ENCODE measurements around the gene GPR137B.

- TF ChIP-seq EZH2 (IDR thresholded peaks at IDR 0.05; ENCODE audit: borderline replicate concordance) (no peak), CTCF (IDR thresholded peaks at IDR 0.05; ENCODE audit: poor library complexity) (no peak)
Observed at GRCh38 chr1:236204656-236205055, 62.3 kb downstream of the GPR137B start.

All from hepatocyte (in vitro differentiated cells).